ACHN (cell line): ENCODE measurements around the gene PRKAG3.
"Not testable (repeated sequence)": the region's sequence is repeated elsewhere in the genome, so short reads cannot be mapped to it uniquely, and the experiment has no call there.

Experiments
- DNase-seq: peaks from one replicate; pipeline ENCODE4 v3.0.0-alpha.2; 2015
- in situ Hi-C: cut with HindIII; loops from 2 replicates; pipeline ENCODE4 v1.10.0; 2017; ENCODE audit warnings: low sequenced_read_pairs, low pct_ligation_motif_present, low pct_unique_long_range_greater_than_20kb

The PRKAG3 gene

DNA sequence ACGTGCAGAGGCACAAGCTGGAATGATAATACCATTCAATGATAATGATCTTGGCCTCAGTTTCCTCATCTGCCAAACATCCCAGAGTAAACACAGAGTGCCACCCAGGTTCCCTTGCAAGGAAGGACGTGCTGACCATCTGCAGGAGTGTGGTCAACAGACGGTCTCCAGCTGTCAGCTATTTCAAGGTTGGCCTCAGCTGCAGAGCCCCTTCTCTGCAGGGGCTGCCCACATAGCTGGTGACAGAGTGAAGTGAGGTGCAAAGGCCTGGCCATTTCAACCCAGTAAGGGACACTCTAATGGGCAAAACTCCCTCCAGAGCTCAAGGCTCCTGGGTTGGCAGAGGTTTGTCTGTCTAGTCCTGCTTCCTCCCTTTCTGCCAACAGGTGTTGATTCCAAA lies 19.7 kb upstream of the PRKAG3 start:
- DNase-seq = no peak
- in situ Hi-C loops = no loop called here

DNA sequence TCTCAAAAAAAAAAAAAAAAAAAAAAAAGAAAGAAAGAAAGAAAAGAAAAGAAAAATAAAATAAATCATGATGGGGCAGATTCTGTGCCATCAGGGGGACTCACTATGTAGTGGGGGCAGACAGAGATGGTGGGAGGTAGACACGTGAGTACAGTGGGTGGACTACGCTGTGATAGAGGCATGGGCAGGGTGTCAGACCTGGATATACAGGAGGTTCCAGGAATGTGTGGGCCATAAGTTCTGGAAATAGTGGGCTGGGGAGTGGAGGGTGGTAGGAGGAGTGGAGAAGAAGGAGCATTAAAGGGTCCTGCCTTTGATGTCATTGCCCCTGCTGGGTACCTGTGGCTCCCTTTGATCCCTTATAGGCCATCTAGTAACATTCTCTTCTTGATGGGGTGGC lies 19.2 kb upstream of the PRKAG3 start:
- in situ Hi-C loops = no loop called here
- no peak for DNase-seq

DNA sequence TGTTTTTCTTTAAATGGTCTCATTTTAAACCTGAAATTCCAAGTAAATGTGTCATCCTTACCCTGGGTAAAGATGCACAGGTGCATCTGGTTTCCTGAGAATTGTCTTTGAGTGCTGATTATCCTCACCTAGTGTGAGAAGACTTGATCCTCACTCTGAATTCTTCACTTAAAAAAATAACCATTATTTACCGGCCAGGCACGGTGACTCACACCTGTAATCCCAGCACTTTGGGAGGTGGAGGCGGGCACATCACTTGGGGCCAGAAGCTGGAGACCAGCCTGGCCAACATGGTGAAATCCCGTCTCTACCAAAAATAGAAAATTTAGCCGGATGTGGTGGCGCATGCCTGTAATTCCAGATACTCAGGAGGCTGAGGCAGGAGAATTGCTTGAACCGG lies 18.1 kb upstream of the PRKAG3 start:
- in situ Hi-C loops = no loop called here
- no peak for DNase-seq

DNA sequence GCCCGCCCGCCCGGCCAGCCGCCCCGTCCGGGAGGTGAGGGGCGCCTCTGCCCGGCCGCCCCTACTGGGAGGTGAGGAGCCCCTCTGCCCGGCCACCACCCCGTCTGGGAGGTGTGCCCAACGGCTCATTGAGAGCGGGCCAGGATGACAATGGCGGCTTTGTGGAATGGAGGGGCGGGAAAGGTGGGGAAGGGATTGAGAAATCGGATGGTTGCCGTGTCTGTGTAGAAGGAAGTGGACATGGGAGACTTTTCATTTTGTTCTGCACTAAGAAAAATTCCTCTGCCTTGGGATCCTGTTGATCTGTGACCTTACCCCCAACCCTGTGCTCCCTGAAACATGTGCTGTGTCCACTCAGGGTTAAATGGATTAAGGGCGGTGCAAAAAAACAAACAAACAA lies 15.4 kb upstream of the PRKAG3 start:
- in situ Hi-C loops, DNase-seq: not testable (repeated sequence)

DNA sequence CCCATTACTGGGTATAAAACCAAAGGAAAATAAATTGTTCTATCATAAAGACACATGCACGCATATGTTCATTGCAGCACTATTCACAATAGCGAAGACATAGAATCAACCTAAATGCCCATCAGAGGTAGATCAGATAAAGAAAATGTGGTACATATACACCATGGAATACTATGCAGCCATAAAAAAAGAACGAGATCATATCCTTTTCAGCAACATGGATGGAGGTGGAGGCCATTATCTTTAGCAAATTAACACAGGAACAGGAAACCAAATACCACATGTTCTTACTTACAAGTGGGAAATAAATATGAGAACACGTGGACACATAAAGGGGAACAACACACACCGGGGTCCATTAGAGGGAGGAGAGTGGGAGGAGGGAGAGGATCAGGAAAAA lies 12.7 kb upstream of the PRKAG3 start:
- DNase-seq, in situ Hi-C loops: not testable (repeated sequence)

DNA sequence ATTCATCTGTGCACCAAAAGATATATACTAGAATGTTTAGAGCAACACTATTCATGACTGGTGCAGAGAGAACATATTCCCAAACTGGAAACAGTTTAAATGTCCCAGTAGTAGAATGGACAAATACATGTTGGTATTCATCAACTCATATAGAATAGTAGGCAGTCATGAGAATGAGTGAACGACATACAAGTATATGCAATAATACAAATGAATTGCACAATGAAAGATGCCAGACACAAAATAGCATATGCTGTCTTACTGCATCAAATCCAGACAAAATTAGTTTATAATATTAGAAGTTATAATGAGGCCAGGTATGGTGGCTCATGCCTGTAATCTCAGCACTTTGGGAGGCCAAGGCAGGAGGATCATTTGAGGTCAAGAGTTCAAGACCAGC lies 8.3 kb upstream of the PRKAG3 start:
- in situ Hi-C loops = no loop called here

GRCh38 chr2:218839430-218839829 lies 7.8 kb upstream of the PRKAG3 start:
- DNase-seq = no peak
- in situ Hi-C loops = no loop called here

More for the DNA sequence above, 8.3 kb upstream of the PRKAG3 start:
- DNase-seq = no peak

DNA sequence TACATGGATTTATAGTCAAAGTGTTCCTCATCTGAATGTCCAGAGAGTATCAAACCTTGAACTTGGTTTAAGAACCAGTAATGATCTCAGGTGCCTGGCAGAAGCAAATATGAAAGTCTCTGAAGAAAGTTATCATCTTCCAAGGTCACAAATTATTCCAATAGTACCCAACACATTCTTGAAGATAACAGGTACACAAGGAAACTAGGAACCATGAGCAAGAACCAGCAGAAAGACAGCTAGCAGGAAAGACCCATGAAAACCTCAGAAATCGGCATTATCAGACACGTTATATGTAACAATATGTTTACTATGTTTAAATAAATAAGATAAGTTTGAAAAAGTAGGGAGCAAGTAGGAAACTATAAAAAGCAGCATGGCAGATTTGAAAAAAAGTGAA lies 5.9 kb upstream of the PRKAG3 start:
- no peak for DNase-seq
- in situ Hi-C loops = no loop called here

GRCh38 chr2:218834685-218835084 lies 3.1 kb upstream of the PRKAG3 start:
- in situ Hi-C loops = no loop called here
- DNase-seq = no peak

- in situ Hi-C loops = no loop called here
- no peak for DNase-seq
Measured at GRCh38 chr2:218833023-218833609, 1.5 kb upstream of the PRKAG3 start.

GRCh38 chr2:218832520-218832919 lies 917 bp upstream of the PRKAG3 start:
- DNase-seq = peak; percentile 69
- in situ Hi-C loops = no loop called here

- in situ Hi-C loops = no loop called here
- no peak for DNase-seq
Measured at GRCh38 chr2:218832081-218832480, 478 bp upstream of the PRKAG3 start.

DNA sequence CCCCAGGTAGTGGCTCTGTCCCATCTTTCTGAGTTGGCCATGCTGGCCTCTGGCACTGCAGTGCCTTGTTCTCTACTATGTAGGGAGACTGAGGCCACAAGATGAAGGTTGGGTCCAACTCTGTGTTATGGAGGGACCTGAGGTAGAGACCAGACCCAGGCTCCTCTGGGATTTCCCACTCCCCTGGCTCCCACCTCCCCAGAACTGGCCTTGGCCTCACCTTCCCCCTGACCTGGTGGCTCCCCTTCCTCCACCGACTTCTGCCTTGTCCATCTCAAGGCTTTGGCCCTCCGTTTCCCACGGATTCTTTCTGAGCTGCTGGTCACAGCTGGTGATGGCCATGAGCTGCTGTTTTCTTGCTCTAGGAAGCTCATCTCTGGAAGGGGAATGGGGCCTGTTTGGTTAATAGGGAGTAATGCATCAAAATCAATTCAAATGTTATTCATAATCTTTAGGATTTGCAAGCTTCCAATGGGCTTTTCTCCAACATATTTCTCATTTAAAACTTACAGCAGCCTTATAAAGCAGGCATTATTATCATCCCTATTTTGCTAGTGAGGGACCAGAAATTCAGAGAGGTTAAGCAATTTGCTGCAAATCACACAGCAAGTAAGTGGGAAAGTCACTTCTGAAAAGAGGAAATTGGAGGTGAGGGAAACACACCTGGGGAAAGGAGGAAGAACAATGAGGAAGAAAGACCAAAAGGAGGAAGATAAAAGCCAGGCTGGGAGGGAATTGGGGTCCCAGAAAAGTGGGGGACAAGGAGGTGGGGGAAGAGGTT lies 887 bp downstream of the PRKAG3 start:
- in situ Hi-C loops = no loop called here
- DNase-seq = no peak

- DNase-seq = no peak
- in situ Hi-C loops = no loop called here
Measured at GRCh38 chr2:218829868-218830451, 1.6 kb downstream of the PRKAG3 start.

DNA sequence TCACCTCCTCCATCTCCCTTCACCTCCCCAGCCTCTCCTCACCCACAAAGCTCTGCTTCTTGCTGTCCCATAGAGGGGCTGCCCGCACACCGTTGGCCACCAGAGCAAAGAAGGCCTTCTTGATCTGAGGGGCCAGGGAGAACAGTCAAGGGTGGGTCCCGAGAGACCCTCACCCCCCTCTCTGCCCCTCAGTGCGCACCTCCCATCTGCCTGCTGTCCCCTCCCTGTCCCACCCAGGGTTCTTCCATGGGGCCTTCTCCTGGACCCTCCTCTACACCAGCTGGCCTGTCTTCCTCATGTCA lies 3.2 kb downstream of the PRKAG3 start:
- DNase-seq = no peak
- in situ Hi-C loops = no loop called here

- DNase-seq = no peak
- in situ Hi-C loops = no loop called here
Measured at GRCh38 chr2:218827701-218828476, 3.7 kb downstream of the PRKAG3 start.

GRCh38 chr2:218826791-218827190 lies 4.8 kb downstream of the PRKAG3 start:
- DNase-seq = no peak
- in situ Hi-C loops = no loop called here

GRCh38 chr2:218824004-218824403 lies 7.6 kb downstream of the PRKAG3 start:
- in situ Hi-C loops = no loop called here
- no peak for DNase-seq

DNA sequence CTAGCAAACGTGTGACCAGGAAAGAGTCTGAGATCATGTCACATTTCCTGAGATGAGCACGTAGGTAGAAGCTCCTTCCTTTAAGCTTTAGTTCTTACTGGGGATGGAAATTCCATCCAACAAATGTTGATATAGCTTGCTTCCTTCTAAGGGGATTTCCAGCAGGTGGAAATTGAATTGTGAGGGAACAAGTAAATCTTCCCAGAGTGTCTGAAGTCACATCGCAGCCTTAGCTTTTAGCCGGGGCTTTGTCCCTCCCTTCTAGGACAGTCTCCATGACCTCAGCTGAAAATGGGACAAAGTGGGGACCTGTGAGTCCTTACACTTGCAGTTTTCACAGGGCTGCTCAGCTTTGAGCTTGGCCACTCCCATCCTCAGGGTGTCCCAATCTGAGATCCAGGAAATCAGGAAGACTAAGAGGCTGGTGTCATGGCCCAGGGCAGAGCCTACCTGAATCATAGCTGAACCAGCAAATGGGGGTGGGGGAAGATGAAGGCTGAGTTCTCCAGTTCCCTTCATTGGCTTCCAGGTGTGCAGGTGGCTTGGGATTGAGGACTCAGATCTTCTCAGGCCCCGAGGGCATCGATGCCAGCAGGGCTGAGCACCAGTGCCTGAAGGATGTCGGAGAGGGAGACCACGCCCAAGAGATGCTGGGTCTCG lies 8.3 kb downstream of the PRKAG3 start:
- in situ Hi-C loops = no loop called here
- no peak for DNase-seq
